ENCODE measurements around the gene RPL39L.

Gene RPL39L

GRCh38 chr3:187139126-187139894, at the start of gene RPL39L:
Gene RPL39L, minus strand, starts transcription at chr3:187139496. Its CDS starts 18,196 bp downstream, at chr3:187121300.
- TF ChIP-seq CTCF (IDR thresholded peaks at IDR 0.05; ENCODE audit: extremely low read depth, insufficient read depth, missing control alignments) = peak; percentile 93
- in situ Hi-C loops (cut with MboI; ENCODE audit: low pct_unique_long_range_greater_than_20kb, low sequenced_read_pairs, unreplicated experiment) = no loop called here
- peak; percentile 93 for DNase-seq (ENCODE audit: low spot score)

GRCh38 chr3:187188931-187189330, 49.6 kb upstream of the RPL39L start:
- no peak for DNase-seq (ENCODE audit: low spot score)
- TF ChIP-seq CTCF (IDR thresholded peaks at IDR 0.05; ENCODE audit: extremely low read depth, insufficient read depth, missing control alignments) = no peak
- in situ Hi-C loops (cut with MboI; ENCODE audit: low pct_unique_long_range_greater_than_20kb, low sequenced_read_pairs, unreplicated experiment) = no loop called here

GRCh38 chr3:187186801-187187421, 47.6 kb upstream of the RPL39L start:
- TF ChIP-seq CTCF (IDR thresholded peaks at IDR 0.05; ENCODE audit: extremely low read depth, insufficient read depth, missing control alignments) = no peak
- no peak for DNase-seq (ENCODE audit: low spot score)
- in situ Hi-C loops (cut with MboI; ENCODE audit: low pct_unique_long_range_greater_than_20kb, low sequenced_read_pairs, unreplicated experiment) = no loop called here

GRCh38 chr3:187186375-187186774, 47.1 kb upstream of the RPL39L start:
- in situ Hi-C loops (cut with MboI; ENCODE audit: low pct_unique_long_range_greater_than_20kb, low sequenced_read_pairs, unreplicated experiment) = no loop called here
- no peak for DNase-seq (ENCODE audit: low spot score)

GRCh38 chr3:187185759-187186158, 46.5 kb upstream of the RPL39L start:
- DNase-seq (ENCODE audit: low spot score) = no peak
- no peak for TF ChIP-seq CTCF (IDR thresholded peaks at IDR 0.05; ENCODE audit: extremely low read depth, insufficient read depth, missing control alignments)
- in situ Hi-C loops (cut with MboI; ENCODE audit: low pct_unique_long_range_greater_than_20kb, low sequenced_read_pairs, unreplicated experiment) = no loop called here

More at GRCh38 chr3:187186375-187186774, 47.1 kb upstream of the RPL39L start:
- TF ChIP-seq CTCF (IDR thresholded peaks at IDR 0.05; ENCODE audit: extremely low read depth, insufficient read depth, missing control alignments) = no peak

- DNase-seq (ENCODE audit: low spot score) = no peak
- TF ChIP-seq CTCF (IDR thresholded peaks at IDR 0.05; ENCODE audit: extremely low read depth, insufficient read depth, missing control alignments) = no peak
- in situ Hi-C loops (cut with MboI; ENCODE audit: low pct_unique_long_range_greater_than_20kb, low sequenced_read_pairs, unreplicated experiment) = no loop called here
Observed at GRCh38 chr3:187183903-187184302, 44.6 kb upstream of the RPL39L start.

All from GM13977 (cell line).